Breast epithelium (tissue), 4 donors: ENCODE results near the gene S100A7. TPM values are rescaled to one million over a fixed set of nuclear protein-coding genes. Genes with fewer than 3 reads are reported as not detected.
"Not testable (repeated sequence)": the region's sequence is repeated elsewhere in the genome, so short reads cannot be mapped to it uniquely, and the experiment has no call there.

ENCODE experiments used
- DNase-seq, 2 donors: peaks; one replicate each; pipeline ENCODE4 v3.0.0-alpha.2; 2019; ENCODE audit warnings: low spot score in 2 of 2
- H3K27ac ChIP-seq, 2 donors: fragments of 200-600 bp; sonication (generic) in 1 of 2; one replicate each; pipeline ENCODE4 v1.5.1; 2016 to 2019; ENCODE audit warnings: mild to moderate bottlenecking in 1 of 2
- H3K27me3 ChIP-seq, 2 donors: fragments of 200-600 bp; sonication (generic) in 1 of 2; one replicate each; pipeline versions ENCODE4 v1.5.1 to v1.6.0; 2017 to 2019; ENCODE audit warnings: control low read depth in 1 of 2, mild to moderate bottlenecking in 1 of 2
- H3K36me3 ChIP-seq: fragments of 200-600 bp; one replicate; pipeline ENCODE4 v1.5.1; 2019
- H3K4me1 ChIP-seq, 2 donors: fragments of 200-600 bp; sonication (generic); one replicate each; pipeline ENCODE4 v1.5.1; 2016 to 2019; ENCODE audit warnings: control low read depth in 1 of 2
- H3K4me3 ChIP-seq, 3 donors: fragments of 200-600 bp; sonication (generic); 1 replicate in 2 of 3; 2 replicates in 1 of 3; pipeline ENCODE4 v1.5.1; 2016 to 2019; ENCODE audit warnings: mild to moderate bottlenecking in 3 of 3, moderate library complexity in 2 of 3
- H3K9me3 ChIP-seq, 2 donors: fragments of 200-600 bp; sonication (generic) in 1 of 2; one replicate each; pipeline ENCODE4 v1.5.1; 2016 to 2019; ENCODE audit warnings: control low read depth in 1 of 2
- POLR2A ChIP-seq: fragments of 450-650 bp; IDR thresholded peaks from one replicate; pipeline ENCODE4 v1.6.1; 2016; ENCODE audit warnings: antibody characterized with exemption, mild to moderate bottlenecking, moderate library complexity
- POLR2AphosphoS5 ChIP-seq, 3 donors: sonication (generic); formaldehyde crosslinking; IDR thresholded peaks; one replicate each; pipeline ENCODE4 v1.6.1; 2017; ENCODE audit warnings: antibody characterized with exemption in 3 of 3
- intact Hi-C: fragments of 100-400 bp; cut with DNase I; formaldehyde crosslinking; loops from one replicate; pipeline ENCODE4 v1.15.1; 2023; ENCODE audit warnings: low total_unique reads
- total RNA-seq, 3 donors: library from RNA; depleted of rRNA; stranded (reverse); fragments of >200 nt; gene quantifications; one replicate each; pipeline ENCODE4 v1.1.0, GENCODE V29; 2016
- TF ChIP-seq, protein P1 (sequence below), 3 donors: fragments of 450-650 bp; IDR thresholded peaks; one replicate each; pipeline ENCODE4 v1.5.1; 2016 to 2017; ENCODE audit warnings: antibody characterized with exemption in 3 of 3, mild to moderate bottlenecking in 3 of 3, moderate library complexity in 3 of 3

The S100A7 gene
- total RNA-seq, 3 donors from 2014 or later: not detected

DNA sequence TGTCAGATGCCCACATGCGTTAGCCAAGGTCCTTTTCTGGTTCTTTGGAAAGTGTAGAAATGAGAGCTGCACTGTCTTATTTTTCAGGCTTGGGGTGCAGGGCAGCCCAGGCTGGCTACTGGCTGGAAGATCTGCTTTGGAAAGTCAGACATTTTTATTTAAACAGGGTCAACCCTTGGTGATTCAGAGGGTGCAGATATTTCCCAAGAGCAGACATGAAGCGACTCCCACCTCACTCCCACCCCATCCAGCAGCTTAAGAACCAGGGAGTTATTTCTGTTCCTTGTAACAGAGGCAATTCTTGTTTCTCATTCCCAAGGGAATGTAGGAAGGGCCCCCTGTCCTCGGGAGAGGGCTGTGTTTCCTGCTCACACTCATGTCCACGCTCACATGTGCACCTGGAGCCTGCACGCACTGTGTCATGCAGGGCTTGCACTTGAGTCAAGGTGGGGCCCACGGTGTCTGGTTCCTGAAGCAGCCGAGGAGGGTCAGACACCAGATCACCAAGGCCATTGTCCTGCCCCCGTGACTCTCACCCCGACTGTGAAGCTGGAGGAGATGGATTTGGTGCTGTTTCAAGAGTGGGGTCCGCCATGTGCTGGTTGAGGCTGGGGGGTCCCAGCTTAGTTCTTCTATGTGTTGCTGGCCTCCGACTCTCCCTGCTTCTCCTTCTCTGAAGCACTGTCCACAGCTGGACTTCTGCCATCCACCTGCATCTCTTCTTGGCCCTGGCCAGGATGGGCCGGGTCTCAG lies 43.1 kb downstream of the S100A7 start:
- no peaks in the 10 kb centered on the region for H3K36me3 ChIP-seq
- no peak overlapping the region for H3K27ac ChIP-seq
- H3K9me3 ChIP-seq: peaks cover 0 to 7% of the 10 kb centered on the region in 2 donors
- no peak for DNase-seq
- TF ChIP-seq, protein P1, sequence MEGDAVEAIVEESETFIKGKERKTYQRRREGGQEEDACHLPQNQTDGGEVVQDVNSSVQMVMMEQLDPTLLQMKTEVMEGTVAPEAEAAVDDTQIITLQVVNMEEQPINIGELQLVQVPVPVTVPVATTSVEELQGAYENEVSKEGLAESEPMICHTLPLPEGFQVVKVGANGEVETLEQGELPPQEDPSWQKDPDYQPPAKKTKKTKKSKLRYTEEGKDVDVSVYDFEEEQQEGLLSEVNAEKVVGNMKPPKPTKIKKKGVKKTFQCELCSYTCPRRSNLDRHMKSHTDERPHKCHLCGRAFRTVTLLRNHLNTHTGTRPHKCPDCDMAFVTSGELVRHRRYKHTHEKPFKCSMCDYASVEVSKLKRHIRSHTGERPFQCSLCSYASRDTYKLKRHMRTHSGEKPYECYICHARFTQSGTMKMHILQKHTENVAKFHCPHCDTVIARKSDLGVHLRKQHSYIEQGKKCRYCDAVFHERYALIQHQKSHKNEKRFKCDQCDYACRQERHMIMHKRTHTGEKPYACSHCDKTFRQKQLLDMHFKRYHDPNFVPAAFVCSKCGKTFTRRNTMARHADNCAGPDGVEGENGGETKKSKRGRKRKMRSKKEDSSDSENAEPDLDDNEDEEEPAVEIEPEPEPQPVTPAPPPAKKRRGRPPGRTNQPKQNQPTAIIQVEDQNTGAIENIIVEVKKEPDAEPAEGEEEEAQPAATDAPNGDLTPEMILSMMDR (IDR thresholded peaks at IDR 0.05): no peak
- TF ChIP-seq POLR2AphosphoS5 (IDR thresholded peaks at IDR 0.05): no peak
- no peak for TF ChIP-seq POLR2A
- H3K27me3 ChIP-seq: peaks cover 0 to 4% of the 10 kb centered on the region in 2 donors
- H3K4me1 ChIP-seq: no peaks in the 10 kb centered on the region
- intact Hi-C loops: no loop called here
- no peak overlapping the region for H3K4me3 ChIP-seq

GRCh38 chr1:153415850-153416570 lies 44.4 kb downstream of the S100A7 start, which contains the start of gene S100A7A:
S100A7A (plus strand) TSS chr1:153416520; CDS start chr1:153418083, 1,563 bp downstream.
- H3K36me3 ChIP-seq: no peaks in the 10 kb centered on the region
- DNase-seq: no peak
- H3K4me3 ChIP-seq: no peak within 1 kb of the TSS
- intact Hi-C loops: no loop called here
- no peaks in the 10 kb centered on the region for H3K4me1 ChIP-seq
- H3K27ac ChIP-seq: no peak within 1 kb of the TSS
- peaks cover 0 to 4% of the 10 kb centered on the region in 2 donors for H3K27me3 ChIP-seq
- TF ChIP-seq, protein P1 (IDR thresholded peaks at IDR 0.05): no peak
- no peak for TF ChIP-seq POLR2A
- peaks cover 0 to 7% of the 10 kb centered on the region in 2 donors for H3K9me3 ChIP-seq

- H3K27me3 ChIP-seq, DNase-seq, H3K36me3 ChIP-seq, intact Hi-C loops, H3K27ac ChIP-seq, H3K9me3 ChIP-seq, H3K4me1 ChIP-seq, H3K4me3 ChIP-seq: not testable (repeated sequence)
These were observed 46.5 kb downstream of the S100A7 start for GRCh38 chr1:153413961-153414360.

Other genes with a start within 250 kb of the S100A7 start
- gene PRR9, start 243.1 kb downstream of the S100A7 start, total RNA-seq: not detected
- not detected for gene LORICRIN, start 201.0 kb downstream of the S100A7 start, total RNA-seq
- gene PGLYRP3, start 147.7 kb downstream of the S100A7 start, total RNA-seq: not detected
- gene PGLYRP4, start 111.8 kb downstream of the S100A7 start, total RNA-seq: not detected
- 100 to 1,000 TPM in 2 of 3 donors, 10 to 100 TPM in 1; 90.3 to 329 (median 208) TPM for gene S100A9, start 102.8 kb downstream of the S100A7 start, total RNA-seq
- 1 to 10 TPM in 2 of 3 donors, not detected in 1; 1.3 to 1.8 TPM for gene S100A12, start 85.0 kb downstream of the S100A7 start, total RNA-seq
- gene S100A8, start 69.6 kb downstream of the S100A7 start, total RNA-seq: 10 to 100 TPM; 13.1 to 37.4 (median 26.5) TPM
- not detected for gene S100A7A, start 44.1 kb downstream of the S100A7 start, total RNA-seq
- 100 to 1,000 TPM; 351 to 861 (median 423) TPM for gene S100A6, start 75.3 kb upstream of the S100A7 start, total RNA-seq
- gene S100A5, start 80.3 kb upstream of the S100A7 start, total RNA-seq: not detected
- gene S100A4, start 85.2 kb upstream of the S100A7 start, total RNA-seq: 1,000 to 10,000 TPM in 1 of 3 donors, 100 to 1,000 TPM in 2; 177 to 1,015 (median 198) TPM
- 1 to 10 TPM in 2 of 3 donors, under 1 TPM in 1; 0.44 to 2.6 (median 2.2) TPM for gene S100A3, start 88.6 kb upstream of the S100A7 start, total RNA-seq
- gene S100A2, start 105.2 kb upstream of the S100A7 start, total RNA-seq: 1 to 10 TPM in 1 of 3 donors, under 1 TPM in 1, not detected in 1; 0.33 to 5.4 TPM
- 100 to 1,000 TPM in 2 of 3 donors, 10 to 100 TPM in 1; 52.0 to 154 (median 102) TPM for gene S100A16, start 152.5 kb upstream of the S100A7 start, total RNA-seq
- gene S100A14, start 155.7 kb upstream of the S100A7 start, total RNA-seq: 10 to 100 TPM in 2 of 3 donors, not detected in 1; 70.1 to 99.2 TPM
- 100 to 1,000 TPM; 163 to 221 (median 198) TPM for gene S100A13, start 166.9 kb upstream of the S100A7 start, total RNA-seq
- 10 to 100 TPM in 2 of 3 donors, 1 to 10 TPM in 1; 6.1 to 40.0 (median 28.5) TPM for gene S100A1, start 167.8 kb upstream of the S100A7 start, total RNA-seq
- gene CHTOP, start 173.4 kb upstream of the S100A7 start, total RNA-seq: 100 to 1,000 TPM in 1 of 3 donors, 10 to 100 TPM in 2; 37.1 to 112 (median 71.8) TPM
- gene SNAPIN, start 198.1 kb upstream of the S100A7 start, total RNA-seq: 10 to 100 TPM; 43.3 to 70.7 (median 54.2) TPM
- gene ILF2, start 210.3 kb upstream of the S100A7 start, total RNA-seq: 100 to 1,000 TPM in 2 of 3 donors, 10 to 100 TPM in 1; 92.2 to 169 (median 147) TPM
- 100 to 1,000 TPM in 1 of 3 donors, 10 to 100 TPM in 2; 19.9 to 134 (median 46.5) TPM for gene NPR1, start 218.0 kb upstream of the S100A7 start, total RNA-seq